Measurements from ENCODE around the gene KCNJ4.
"Not testable (repeated sequence)": the region's sequence is repeated elsewhere in the genome, so short reads cannot be mapped to it uniquely, and the experiment has no call there.

Gene KCNJ4

DNA sequence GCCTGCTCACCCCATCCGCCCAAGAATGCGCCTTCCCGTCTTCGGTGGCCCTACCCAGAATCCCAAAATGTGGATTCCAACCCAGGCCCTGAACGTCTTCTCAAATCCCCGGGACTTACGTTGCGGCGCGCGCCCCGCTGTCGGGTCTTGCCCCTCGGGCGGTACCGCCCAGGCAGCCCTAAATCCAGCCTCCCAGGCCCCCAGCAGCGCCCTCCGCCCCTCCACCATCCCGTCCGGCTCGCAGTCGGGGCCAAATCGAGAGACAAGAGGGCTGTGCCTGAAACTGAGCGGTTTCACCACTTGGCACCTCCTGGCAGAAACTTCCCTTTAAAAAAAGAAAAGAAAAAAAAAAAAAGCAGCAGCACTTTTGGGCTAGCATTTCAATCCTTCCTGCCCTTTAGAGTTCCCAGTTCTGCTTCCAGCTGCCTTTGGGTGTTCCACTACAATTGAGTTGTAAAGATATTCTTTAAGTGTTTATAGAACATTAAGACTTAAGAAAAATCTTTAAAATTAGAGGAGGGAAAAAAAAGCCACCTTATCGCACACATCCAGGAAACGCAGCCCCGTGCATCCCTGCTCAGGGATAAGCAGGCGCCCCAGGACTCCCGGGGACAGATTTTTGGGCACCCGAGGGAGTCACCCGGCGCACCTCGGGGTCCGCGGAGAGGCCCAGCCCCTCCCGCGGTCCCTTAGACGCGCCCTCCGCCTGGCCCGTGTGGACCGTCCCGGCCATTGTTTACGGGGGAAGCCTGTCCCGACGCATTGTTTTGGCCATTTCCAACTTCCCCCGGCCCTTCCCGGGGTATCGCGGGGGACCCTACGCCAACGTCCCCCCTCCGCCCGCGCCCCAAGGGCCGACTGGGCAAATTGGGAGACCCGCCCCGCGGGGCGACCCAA is 57.6 kb downstream of the KCNJ4 start:
- peak; percentile 26 for DNase-seq (ENCODE audit: low spot score)
- in situ Hi-C loops (cut with MboI; ENCODE audit: low pct_unique_long_range_greater_than_20kb, low sequenced_read_pairs, unreplicated experiment): no loop called here

GRCh38 chr22:38396440-38397069 is 58.4 kb downstream of the KCNJ4 start:
- DNase-seq (ENCODE audit: low spot score); in situ Hi-C loops (cut with MboI; ENCODE audit: low pct_unique_long_range_greater_than_20kb, low sequenced_read_pairs, unreplicated experiment): not testable (repeated sequence)

More for the DNA sequence above, 57.6 kb downstream of the KCNJ4 start:
- TF ChIP-seq, protein P1, sequence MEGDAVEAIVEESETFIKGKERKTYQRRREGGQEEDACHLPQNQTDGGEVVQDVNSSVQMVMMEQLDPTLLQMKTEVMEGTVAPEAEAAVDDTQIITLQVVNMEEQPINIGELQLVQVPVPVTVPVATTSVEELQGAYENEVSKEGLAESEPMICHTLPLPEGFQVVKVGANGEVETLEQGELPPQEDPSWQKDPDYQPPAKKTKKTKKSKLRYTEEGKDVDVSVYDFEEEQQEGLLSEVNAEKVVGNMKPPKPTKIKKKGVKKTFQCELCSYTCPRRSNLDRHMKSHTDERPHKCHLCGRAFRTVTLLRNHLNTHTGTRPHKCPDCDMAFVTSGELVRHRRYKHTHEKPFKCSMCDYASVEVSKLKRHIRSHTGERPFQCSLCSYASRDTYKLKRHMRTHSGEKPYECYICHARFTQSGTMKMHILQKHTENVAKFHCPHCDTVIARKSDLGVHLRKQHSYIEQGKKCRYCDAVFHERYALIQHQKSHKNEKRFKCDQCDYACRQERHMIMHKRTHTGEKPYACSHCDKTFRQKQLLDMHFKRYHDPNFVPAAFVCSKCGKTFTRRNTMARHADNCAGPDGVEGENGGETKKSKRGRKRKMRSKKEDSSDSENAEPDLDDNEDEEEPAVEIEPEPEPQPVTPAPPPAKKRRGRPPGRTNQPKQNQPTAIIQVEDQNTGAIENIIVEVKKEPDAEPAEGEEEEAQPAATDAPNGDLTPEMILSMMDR (IDR thresholded peaks at IDR 0.05; ENCODE audit: extremely low read depth, insufficient read depth, missing control alignments): no peak

- DNase-seq (ENCODE audit: low spot score); in situ Hi-C loops (cut with MboI; ENCODE audit: low pct_unique_long_range_greater_than_20kb, low sequenced_read_pairs, unreplicated experiment): not testable (repeated sequence)
Observed at GRCh38 chr22:38395944-38396343, 59.1 kb downstream of the KCNJ4 start.

DNA sequence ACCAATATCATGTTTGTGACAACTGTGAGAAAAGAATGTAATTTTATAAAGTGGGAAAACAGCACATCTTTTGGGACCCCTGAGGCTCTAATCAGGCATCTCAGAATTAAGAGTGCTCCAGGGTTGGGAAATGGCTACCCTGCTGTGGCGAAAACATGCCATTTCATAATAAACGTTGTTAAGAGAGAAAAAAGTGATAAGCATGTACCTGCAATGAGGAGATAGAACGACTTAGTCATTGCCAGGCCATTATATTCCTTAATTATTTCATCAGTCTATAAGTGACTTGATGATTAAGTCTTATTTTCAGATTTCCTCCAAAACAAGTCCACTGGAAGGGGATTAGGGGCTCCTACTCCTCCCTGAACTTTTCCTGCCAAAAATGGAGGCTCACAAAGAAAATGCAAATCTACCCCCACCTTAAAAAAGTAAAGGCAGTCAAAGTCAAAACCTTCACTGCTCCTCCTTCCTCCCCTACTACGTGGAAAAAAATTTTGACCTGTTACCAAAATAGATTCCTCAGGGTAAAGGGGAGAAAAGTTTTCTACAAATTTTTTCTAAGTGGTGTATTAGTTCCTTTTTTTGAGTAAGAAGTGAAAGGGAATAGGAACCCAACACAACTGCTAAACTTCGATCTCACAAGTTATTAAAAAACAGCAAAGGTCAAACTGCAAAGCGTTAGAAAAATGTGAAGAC is 59.9 kb downstream of the KCNJ4 start:
- DNase-seq (ENCODE audit: low spot score); in situ Hi-C loops (cut with MboI; ENCODE audit: low pct_unique_long_range_greater_than_20kb, low sequenced_read_pairs, unreplicated experiment): not testable (repeated sequence)

DNA sequence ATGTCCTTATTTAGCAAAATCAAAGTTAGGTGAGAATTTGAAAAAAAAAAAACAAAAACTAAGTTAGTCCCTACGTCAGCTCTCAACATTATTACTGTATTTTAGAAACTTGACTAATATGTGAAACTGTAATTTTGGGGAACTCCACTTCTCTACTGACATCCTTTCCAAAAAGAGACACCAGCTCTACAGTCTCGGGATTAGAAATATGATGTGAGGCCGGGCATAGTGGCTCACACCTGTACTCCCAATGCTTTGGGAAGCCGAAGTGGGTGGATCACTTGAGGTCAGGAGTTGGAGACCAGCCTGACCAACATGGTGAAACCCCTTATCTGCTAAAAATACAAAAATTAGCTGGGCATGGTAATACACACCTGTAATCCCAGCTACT is 65.6 kb downstream of the KCNJ4 start:
- in situ Hi-C loops (cut with MboI; ENCODE audit: low pct_unique_long_range_greater_than_20kb, low sequenced_read_pairs, unreplicated experiment): not testable (repeated sequence)

DNA sequence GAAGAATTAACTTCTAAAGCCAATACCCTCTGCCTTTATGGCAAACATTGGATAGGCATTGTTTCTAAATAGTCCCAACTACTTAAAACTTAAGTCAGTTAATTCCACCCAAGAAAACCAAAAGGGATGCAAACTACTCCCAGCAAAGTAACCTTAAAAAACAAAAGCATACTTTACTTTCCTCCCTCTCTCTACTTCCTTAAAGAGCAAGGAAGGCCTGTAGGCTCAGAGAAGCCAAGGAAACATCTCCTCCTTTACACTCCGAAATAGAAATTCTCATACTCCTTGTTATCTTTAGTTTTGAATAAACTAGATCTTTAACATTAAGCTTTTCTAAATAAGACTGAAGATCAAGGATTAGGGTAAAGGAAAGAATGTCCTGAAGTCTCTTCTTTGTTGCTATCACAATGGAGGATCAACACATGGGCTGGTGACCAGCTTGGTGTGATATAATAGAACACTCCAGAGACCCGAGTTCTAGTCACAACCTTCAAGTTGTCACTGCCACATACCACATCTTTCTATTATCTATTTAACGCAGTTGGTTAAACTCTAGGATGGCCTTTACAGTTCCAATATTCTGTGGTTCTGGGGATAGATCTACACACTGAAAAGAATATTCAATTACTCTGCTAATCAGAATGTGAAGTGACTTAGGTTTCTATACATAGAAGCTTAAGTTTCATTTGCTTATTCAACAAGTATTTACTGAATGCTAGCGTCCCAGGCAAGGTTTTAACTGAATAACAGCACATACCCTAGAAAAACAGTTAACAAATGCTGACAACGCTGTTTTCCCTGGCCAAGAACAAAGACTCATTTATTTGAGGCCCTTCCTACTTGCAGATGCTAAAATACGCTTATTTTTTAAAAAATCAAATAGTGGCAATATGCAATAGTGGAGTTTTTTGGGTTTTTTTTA is 66.2 kb downstream of the KCNJ4 start:
- in situ Hi-C loops (cut with MboI; ENCODE audit: low pct_unique_long_range_greater_than_20kb, low sequenced_read_pairs, unreplicated experiment): not testable (repeated sequence)

More for the DNA sequence above, 65.6 kb downstream of the KCNJ4 start:
- DNase-seq (ENCODE audit: low spot score): not testable (repeated sequence)

DNA sequence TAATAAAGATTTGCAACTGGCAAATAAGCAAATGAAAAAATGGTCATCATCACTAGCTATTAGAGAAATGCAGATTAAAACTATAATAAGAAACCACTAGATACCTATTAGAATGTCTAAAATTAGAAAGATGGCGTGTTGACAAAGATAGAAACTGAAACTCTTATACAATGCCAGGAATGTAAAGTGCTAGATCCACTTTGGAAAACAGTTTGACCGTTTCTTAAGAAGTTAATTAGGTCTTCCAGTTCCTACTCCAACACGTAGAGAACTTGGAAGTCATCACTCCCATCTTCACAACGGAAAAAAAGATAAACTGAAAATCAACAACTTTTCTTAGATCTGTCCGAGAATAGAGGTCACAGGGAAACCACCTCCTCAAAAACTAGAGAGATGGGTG is 68.1 kb downstream of the KCNJ4 start:
- in situ Hi-C loops (cut with MboI; ENCODE audit: low pct_unique_long_range_greater_than_20kb, low sequenced_read_pairs, unreplicated experiment); DNase-seq (ENCODE audit: low spot score): not testable (repeated sequence)

More for the DNA sequence above, 66.2 kb downstream of the KCNJ4 start:
- DNase-seq (ENCODE audit: low spot score): not testable (repeated sequence)

DNA sequence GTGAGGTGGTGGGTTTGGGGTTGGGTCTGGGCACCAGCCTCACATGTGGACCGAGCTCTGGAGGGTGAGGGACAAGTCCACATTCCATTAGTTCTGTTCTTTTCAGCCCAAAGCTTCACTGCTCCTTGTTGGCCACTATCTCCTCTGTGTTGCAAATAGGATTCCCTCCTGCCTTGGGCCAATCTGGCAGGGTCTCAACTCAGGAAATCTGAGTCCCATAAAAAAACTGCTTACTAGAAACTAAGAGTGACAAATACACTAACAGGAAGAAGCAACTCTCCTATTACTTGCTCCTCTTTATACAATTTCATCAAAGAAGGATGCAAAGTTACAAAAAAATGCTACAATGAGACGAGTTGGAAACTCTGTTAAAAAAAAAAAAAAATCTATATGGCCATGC is 71.6 kb downstream of the KCNJ4 start:
- DNase-seq (ENCODE audit: low spot score): no peak
- TF ChIP-seq, protein P1 (IDR thresholded peaks at IDR 0.05; ENCODE audit: extremely low read depth, insufficient read depth, missing control alignments): no peak
- in situ Hi-C loops (cut with MboI; ENCODE audit: low pct_unique_long_range_greater_than_20kb, low sequenced_read_pairs, unreplicated experiment): no loop called here

DNA sequence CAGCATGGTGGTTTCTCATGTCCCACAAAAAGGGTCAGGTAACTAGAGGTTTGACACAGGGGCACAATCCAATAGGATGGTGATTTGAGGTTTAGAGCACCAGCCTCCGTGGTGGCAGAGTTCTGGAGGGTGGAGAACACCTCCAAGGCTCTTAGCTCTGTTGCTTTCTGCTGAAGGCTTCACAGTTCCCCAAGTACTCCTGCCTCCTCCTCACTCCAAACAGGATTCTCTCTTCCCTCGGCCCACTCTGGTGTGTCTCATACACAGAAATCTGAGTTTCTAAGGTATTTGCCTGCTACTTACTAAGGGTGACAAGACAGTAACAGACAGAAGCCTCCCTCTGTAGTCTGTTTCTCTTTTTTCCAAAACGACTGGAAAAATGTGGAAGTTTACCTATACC is 73.6 kb downstream of the KCNJ4 start:
- DNase-seq (ENCODE audit: low spot score); in situ Hi-C loops (cut with MboI; ENCODE audit: low pct_unique_long_range_greater_than_20kb, low sequenced_read_pairs, unreplicated experiment): not testable (repeated sequence)
